GM18499 (cell line): ENCODE results near the gene MAFF.
"Not testable (repeated sequence)": the region's sequence is repeated elsewhere in the genome, so short reads cannot be mapped to it uniquely, and the experiment has no call there.

Source experiments
- ATAC-seq: cut with Tn5 transposase; IDR thresholded peaks from one replicate; pipeline ENCODE4 v1.9.1; 2021; ENCODE audit warnings: moderate number of reproducible peaks; ENCODE audit not compliant: insufficient read depth, unreplicated experiment

The MAFF gene

GRCh38 chr22:38201711-38202436, at the start of gene MAFF:
MAFF (plus strand) TSS chr22:38201994; CDS start chr22:38213854, 11,860 bp downstream.
- no peak for ATAC-seq

GRCh38 chr22:38153821-38154562, 47.8 kb upstream of the MAFF start:
- no peak for ATAC-seq

GRCh38 chr22:38154563-38154915, 47.3 kb upstream of the MAFF start:
- ATAC-seq = not testable (repeated sequence)

GRCh38 chr22:38155703-38156102, 46.1 kb upstream of the MAFF start:
- no peak for ATAC-seq

GRCh38 chr22:38162881-38163843, 38.6 kb upstream of the MAFF start:
- no peak for ATAC-seq

- no peak for ATAC-seq
Measured at GRCh38 chr22:38163844-38164550, 37.8 kb upstream of the MAFF start.

- ATAC-seq = no peak
Measured at GRCh38 chr22:38164551-38164918, 37.3 kb upstream of the MAFF start.

GRCh38 chr22:38165922-38166593, 35.7 kb upstream of the MAFF start:
- no peak for ATAC-seq

GRCh38 chr22:38167988-38168407, 33.8 kb upstream of the MAFF start:
- no peak for ATAC-seq

- ATAC-seq = no peak
Measured at GRCh38 chr22:38169116-38169515, 32.7 kb upstream of the MAFF start.

GRCh38 chr22:38170469-38170868, 31.3 kb upstream of the MAFF start:
- no peak for ATAC-seq

- no peak for ATAC-seq
Measured at GRCh38 chr22:38171927-38172831, 29.6 kb upstream of the MAFF start.

GRCh38 chr22:38172832-38173640, 28.8 kb upstream of the MAFF start:
- no peak for ATAC-seq

- no peak for ATAC-seq
Measured at GRCh38 chr22:38173641-38173906, 28.2 kb upstream of the MAFF start.

GRCh38 chr22:38174626-38175025, 27.2 kb upstream of the MAFF start:
- no peak for ATAC-seq

GRCh38 chr22:38175206-38176118, 26.3 kb upstream of the MAFF start:
- ATAC-seq = no peak

GRCh38 chr22:38176170-38176741, 25.5 kb upstream of the MAFF start:
- ATAC-seq = no peak
